Midbrain (tissue), 1 donor: ENCODE results near the gene PLEKHB2.
A peak's percentile ranks its signal among the peaks of the same experiment; 100 is the strongest.
"Not testable (repeated sequence)": the region's sequence is repeated elsewhere in the genome, so short reads cannot be mapped to it uniquely, and the experiment has no call there.

Source experiments
- DNase-seq: peaks from one replicate; lab custom pipeline; 2025; lab: John Stamatoyannopoulos, UW

PLEKHB2 gene

GRCh38 chr2:131093696-131094462, 11.3 kb upstream of the PLEKHB2 start:
- peak; percentile 88 for DNase-seq

GRCh38 chr2:131094463-131095281, 10.5 kb upstream of the PLEKHB2 start:
- no peak for DNase-seq

GRCh38 chr2:131103165-131103564, 2.0 kb upstream of the PLEKHB2 start:
- no peak for DNase-seq

- peak; percentile 88 for DNase-seq
Observed at GRCh38 chr2:131104487-131105155, 515 bp upstream of the PLEKHB2 start.

- DNase-seq = no peak
Observed at GRCh38 chr2:131105950-131106801, 1.0 kb downstream of the PLEKHB2 start.

- DNase-seq = no peak
Observed at GRCh38 chr2:131112529-131112928, 7.4 kb downstream of the PLEKHB2 start.

- no peak for DNase-seq
Observed at GRCh38 chr2:131113566-131114227, 8.6 kb downstream of the PLEKHB2 start.

GRCh38 chr2:131114950-131115349, 9.8 kb downstream of the PLEKHB2 start:
- DNase-seq = not testable (repeated sequence)

GRCh38 chr2:131115752-131116151, 10.6 kb downstream of the PLEKHB2 start:
- DNase-seq = no peak

GRCh38 chr2:131120815-131121317, 15.7 kb downstream of the PLEKHB2 start:
- no peak for DNase-seq

GRCh38 chr2:131121464-131121863, 16.3 kb downstream of the PLEKHB2 start:
- DNase-seq = no peak

- DNase-seq = no peak
Observed at GRCh38 chr2:131122496-131122895, 17.4 kb downstream of the PLEKHB2 start.

- no peak for DNase-seq
Observed at GRCh38 chr2:131123192-131123591, 18.1 kb downstream of the PLEKHB2 start.

GRCh38 chr2:131125195-131125757, 20.1 kb downstream of the PLEKHB2 start:
- peak; percentile 13 for DNase-seq

GRCh38 chr2:131126436-131126835, 21.3 kb downstream of the PLEKHB2 start:
- peak; percentile 45 for DNase-seq

GRCh38 chr2:131127076-131127475, 21.9 kb downstream of the PLEKHB2 start:
- DNase-seq = peak; percentile 45

- no peak for DNase-seq
Observed at GRCh38 chr2:131127981-131128380, 22.8 kb downstream of the PLEKHB2 start.

- no peak for DNase-seq
Observed at GRCh38 chr2:131130298-131130596, 25.1 kb downstream of the PLEKHB2 start.

GRCh38 chr2:131132729-131133128, 27.6 kb downstream of the PLEKHB2 start:
- DNase-seq = no peak

GRCh38 chr2:131140581-131140980, 35.4 kb downstream of the PLEKHB2 start:
- DNase-seq = no peak

- DNase-seq = no peak
Observed at GRCh38 chr2:131142849-131143248, 37.7 kb downstream of the PLEKHB2 start.
